NB4 (cell line): ENCODE results near the gene CDK14.

ENCODE experiments used
- CTCF ChIP-seq: IDR thresholded peaks from one replicate; pipeline ENCODE4 v1.5.1; 2012; ENCODE audit warnings: low read depth, low read length
- POLR2A ChIP-seq: IDR thresholded peaks from 2 replicates; pipeline ENCODE4 v1.6.1; 2011; ENCODE audit warnings: mild to moderate bottlenecking; ENCODE audit not compliant: insufficient read length; ENCODE audit errors: extremely low read depth

DNA sequence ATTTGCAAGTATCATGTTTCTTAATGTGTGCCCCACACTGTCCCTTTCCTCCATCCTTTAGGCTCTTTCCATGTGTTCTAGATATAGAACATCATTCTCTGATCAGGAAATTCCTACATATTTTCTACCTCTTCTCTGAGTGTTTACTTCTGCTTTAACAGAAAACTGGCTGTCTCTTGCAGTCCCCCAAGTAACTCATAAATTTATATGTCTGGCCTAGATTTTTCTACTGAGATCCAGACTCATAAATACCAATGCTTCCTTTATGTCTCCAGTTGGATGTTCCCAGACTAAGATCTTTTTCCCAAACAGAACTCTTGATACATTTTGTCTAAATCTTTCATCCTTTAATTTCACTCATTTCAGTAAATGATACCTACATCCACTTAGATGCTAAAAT lies 181.8 kb downstream of the CDK14 start:
- TF ChIP-seq POLR2A (no peak), CTCF (no peak)
